ENCODE measurements around the gene LRRC4.

LRRC4 gene

DNA sequence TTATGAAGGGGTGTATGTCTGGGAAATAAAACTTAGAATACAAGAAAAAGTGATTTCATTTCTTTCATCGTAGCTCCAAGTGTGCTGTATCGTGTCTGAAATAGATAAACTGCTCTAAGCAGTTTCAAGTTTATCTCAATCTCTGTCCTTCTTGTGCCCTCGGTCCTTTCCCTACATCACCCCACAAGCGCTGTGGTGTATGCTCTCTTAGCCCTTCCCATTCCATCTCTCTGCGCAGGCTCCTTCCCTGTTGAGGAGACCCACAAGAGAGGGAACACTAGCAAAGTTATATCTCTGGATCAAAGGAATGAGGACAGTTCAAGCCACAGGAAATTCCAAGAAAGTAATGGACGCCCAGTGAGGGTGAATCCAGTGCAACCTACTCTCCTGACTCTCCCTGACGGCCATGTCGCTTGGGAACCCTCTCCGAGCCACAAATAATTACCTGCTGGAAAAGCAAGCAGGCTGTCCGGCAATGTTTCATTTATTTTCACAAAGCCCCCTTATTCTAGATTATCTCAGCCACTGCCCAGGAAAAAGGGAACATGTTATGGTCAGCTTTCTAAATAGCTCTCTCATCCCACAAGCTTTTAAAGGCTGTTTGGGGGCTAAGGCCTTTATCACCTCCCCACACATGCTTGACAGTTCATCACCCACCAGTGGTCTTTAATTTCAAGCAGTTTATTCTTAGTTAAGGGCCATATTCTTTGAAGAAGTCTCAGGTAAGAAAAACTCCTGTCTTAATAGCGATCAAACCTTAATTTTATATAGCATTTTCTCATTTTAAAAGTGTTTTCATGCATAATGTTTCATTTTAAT, 34.8 kb downstream of the LRRC4 start:
- no peak overlapping the region for H3K4me3 ChIP-seq (ENCODE audit: low read depth, low read length)
- peak; percentile 13 for DNase-seq (ENCODE audit: low read depth)
- TF ChIP-seq, protein P1, sequence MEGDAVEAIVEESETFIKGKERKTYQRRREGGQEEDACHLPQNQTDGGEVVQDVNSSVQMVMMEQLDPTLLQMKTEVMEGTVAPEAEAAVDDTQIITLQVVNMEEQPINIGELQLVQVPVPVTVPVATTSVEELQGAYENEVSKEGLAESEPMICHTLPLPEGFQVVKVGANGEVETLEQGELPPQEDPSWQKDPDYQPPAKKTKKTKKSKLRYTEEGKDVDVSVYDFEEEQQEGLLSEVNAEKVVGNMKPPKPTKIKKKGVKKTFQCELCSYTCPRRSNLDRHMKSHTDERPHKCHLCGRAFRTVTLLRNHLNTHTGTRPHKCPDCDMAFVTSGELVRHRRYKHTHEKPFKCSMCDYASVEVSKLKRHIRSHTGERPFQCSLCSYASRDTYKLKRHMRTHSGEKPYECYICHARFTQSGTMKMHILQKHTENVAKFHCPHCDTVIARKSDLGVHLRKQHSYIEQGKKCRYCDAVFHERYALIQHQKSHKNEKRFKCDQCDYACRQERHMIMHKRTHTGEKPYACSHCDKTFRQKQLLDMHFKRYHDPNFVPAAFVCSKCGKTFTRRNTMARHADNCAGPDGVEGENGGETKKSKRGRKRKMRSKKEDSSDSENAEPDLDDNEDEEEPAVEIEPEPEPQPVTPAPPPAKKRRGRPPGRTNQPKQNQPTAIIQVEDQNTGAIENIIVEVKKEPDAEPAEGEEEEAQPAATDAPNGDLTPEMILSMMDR (conservative IDR thresholded peaks at IDR 0.05; ENCODE audit: low read depth, low read length) = no peak

DNA sequence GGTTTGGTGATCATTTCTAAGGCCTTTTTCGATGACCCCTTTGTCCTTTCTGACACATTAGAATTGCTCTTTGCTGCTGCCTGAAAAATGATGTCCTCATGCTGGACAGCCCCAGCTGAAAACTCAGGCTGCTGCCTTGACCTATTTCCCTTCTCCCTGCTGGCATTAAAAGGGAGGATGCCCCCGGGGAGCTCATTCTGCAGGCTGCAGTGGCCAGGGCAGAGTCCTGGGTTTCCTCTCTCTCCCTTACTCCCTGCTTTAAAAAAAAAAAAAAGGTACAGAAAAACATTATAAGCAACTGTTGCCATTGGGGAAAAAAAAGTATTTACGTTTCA, 35.4 kb downstream of the LRRC4 start:
- DNase-seq (ENCODE audit: low read depth) = no peak

DNA sequence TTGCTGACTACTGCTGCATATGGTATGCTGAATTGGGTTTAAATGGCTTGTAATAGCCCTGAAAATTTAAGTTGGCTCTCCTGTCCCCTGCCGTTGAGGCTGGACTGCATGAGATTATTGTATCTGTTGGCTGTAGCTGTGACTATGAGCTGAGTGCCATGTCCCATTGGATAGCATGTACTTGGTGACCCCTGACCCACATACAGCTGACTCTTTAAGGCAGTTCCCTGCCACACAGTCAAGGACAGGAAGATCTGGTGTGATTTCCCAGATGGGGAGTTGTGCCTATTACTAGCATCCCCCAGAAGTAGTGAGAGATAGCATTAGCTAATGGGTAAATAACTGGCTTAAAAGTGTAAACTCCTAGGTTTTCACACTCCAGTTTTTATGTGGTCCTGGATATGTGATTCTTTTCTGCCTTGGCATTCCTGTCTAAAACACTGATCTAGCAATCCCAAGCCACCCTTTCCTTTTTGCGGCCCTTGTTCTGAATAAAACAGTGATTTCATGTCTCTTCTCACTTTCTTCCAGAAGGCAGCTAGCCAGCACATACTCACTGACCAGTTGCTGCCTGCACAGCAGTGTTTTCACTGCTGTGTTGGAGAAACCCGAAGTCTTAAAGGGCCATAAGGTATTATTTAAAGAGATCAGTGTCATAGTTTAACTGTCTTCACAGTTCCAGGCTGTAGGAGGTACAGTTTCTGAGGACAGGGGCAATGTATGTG, 35.9 kb downstream of the LRRC4 start:
- peak; percentile 76 for DNase-seq (ENCODE audit: low read depth)
- H3K4me3 ChIP-seq (ENCODE audit: low read depth, low read length) = no peak overlapping the region
- TF ChIP-seq, protein P1 (conservative IDR thresholded peaks at IDR 0.05; ENCODE audit: low read depth, low read length) = no peak

More for the DNA sequence above, 35.4 kb downstream of the LRRC4 start:
- TF ChIP-seq, protein P1 (conservative IDR thresholded peaks at IDR 0.05; ENCODE audit: low read depth, low read length) = no peak
- H3K4me3 ChIP-seq (ENCODE audit: low read depth, low read length) = no peak overlapping the region

DNA sequence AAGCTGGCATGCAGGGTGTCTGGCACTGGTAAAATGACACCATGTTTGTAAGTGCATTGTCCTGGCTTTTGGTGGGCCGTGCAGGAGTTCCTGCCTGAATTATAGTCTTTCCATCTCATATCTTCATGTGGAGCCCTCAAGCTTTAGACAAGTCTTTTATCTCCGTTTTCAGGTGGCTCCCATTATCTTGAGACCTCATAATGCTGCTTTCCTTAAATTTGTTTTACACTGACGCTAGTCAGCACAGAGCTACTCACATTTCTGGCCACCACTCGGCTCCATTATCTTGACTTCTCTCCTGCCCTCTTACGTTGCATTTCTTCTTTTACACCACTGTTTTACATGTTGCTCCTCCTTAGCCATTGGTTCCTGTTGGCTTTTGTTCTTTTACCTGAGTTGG, 37.2 kb downstream of the LRRC4 start:
- TF ChIP-seq, protein P1 (conservative IDR thresholded peaks at IDR 0.05; ENCODE audit: low read depth, low read length) = no peak
- H3K4me3 ChIP-seq (ENCODE audit: low read depth, low read length) = no peak overlapping the region
- no peak for DNase-seq (ENCODE audit: low read depth)

DNA sequence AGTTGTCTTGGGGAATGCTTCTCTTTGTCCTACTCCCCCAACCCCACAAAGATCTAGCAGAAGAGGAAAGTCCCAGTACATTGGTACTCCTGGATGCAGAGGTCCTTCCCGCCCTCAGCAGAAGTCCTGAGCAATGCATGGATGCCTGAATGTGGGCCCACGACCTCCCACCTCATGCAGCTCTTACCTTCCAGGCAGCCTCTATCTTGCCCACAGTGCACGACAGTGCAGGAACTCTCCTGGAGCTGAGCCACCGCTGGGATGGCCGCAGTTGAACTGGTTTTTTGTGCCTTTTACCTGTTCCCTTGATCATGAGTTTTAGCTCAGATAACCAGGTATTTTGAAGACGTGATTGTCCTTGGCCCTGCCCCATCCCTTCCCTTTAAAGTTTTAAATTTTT, 37.9 kb downstream of the LRRC4 start:
- no peak for DNase-seq (ENCODE audit: low read depth)
- no peak overlapping the region for H3K4me3 ChIP-seq (ENCODE audit: low read depth, low read length)
- TF ChIP-seq, protein P1 (conservative IDR thresholded peaks at IDR 0.05; ENCODE audit: low read depth, low read length) = no peak

DNA sequence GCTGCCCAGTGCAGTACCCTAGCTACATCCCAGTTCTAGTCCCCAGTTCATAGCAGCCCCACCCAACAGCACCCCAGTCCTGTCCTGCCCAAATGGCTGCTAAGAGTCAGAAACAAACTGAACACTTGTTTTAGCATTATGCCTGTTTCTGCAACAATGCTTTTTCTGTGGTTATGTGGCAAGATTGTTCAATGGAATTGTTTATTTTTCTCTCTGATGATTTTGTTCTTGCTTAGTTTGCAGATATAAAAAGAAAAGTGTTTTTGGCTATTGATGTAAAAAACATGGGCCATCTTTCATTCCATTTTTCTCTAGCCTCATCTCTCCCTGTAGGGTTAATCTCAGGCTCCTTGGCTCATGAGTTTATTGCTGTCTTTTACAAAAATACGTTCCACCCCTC, 42.5 kb downstream of the LRRC4 start:
- TF ChIP-seq, protein P1 (conservative IDR thresholded peaks at IDR 0.05; ENCODE audit: low read depth, low read length) = no peak

More for the DNA sequence above, 42.5 kb downstream of the LRRC4 start:
- DNase-seq (ENCODE audit: low read depth) = no peak
- H3K4me3 ChIP-seq (ENCODE audit: low read depth, low read length) = no peak overlapping the region
